SK-N-SH (cell line): ENCODE measurements around the gene ZAR1L. TPM values are rescaled to one million over a fixed set of nuclear protein-coding genes. Genes with fewer than 3 reads are reported as not detected.

Experiments
- CTCF ChIA-PET: fragments of 300-600, 350-600 bp; formaldehyde crosslinking; extraction: SDS; loops from one replicate; lab custom pipeline; 2021; lab: Yijun Ruan, JAX
- POLR2A ChIA-PET: fragments of 350-600 bp; sonication (Branson Sonifier 250); formaldehyde crosslinking; extraction: SDS; loops from one replicate; lab custom pipeline; 2020; ENCODE audit warnings: antibody characterized with exemption, inconsistent platforms; lab: Yijun Ruan, JAX
- DNase-seq: peaks from one replicate; pipeline ENCODE4 v3.0.0; 2012
- H2AFZ ChIP-seq: fragments of 200-600 bp; sonication (generic); 2 replicates; pipeline ENCODE4 v1.8.1; 2016; ENCODE audit warnings: antibody characterized with exemption, mild to moderate bottlenecking, low read depth
- H3F3A ChIP-seq: fragments of 200-600 bp; sonication (generic); replicated peaks from 2 replicates; pipeline ENCODE3; 2016; ENCODE audit warnings: antibody characterized with exemption, mild to moderate bottlenecking; ENCODE audit not compliant: insufficient read depth
- H3K27ac ChIP-seq, 2 experiments: fragments of 200-500 bp in 1 of 2; fragments of 200-600 bp in 1 of 2; sonication (Bioruptor generic) in 1 of 2; sonication (generic), shearing (Covaris generic) in 1 of 2; 2 replicates each; pipeline versions ENCODE4 v1.5.1 to v1.6.1; 2014 to 2016; ENCODE audit warnings: low read depth in 2 of 2, inconsistent platforms in 1 of 2, low read length in 1 of 2, mild to moderate bottlenecking in 1 of 2, mixed read lengths in 1 of 2
- H3K27me3 ChIP-seq: fragments of 200-600 bp; sonication (generic), shearing (Covaris generic); 2 replicates; pipeline ENCODE4 v1.6.1; 2016; ENCODE audit warnings: mixed run types; ENCODE audit not compliant: insufficient read depth
- H3K36me3 ChIP-seq, 2 experiments: fragments of 200-500 bp in 1 of 2; fragments of 200-600 bp in 1 of 2; sonication (Bioruptor generic) in 1 of 2; sonication (generic) in 1 of 2; replicated peaks in 1 of 2; 2 replicates each; pipeline versions ENCODE3 to v1.5.1; 2014 to 2016; ENCODE audit warnings: low read length in 1 of 2, mild to moderate bottlenecking in 1 of 2; ENCODE audit not compliant: insufficient read depth in 2 of 2, control insufficient read depth in 1 of 2
- H3K4me1 ChIP-seq, 2 experiments: fragments of 200-500 bp in 1 of 2; fragments of 200-600 bp in 1 of 2; sonication (Bioruptor generic) in 1 of 2; sonication (generic), shearing (Covaris generic) in 1 of 2; 2 replicates each; pipeline versions ENCODE4 v1.5.1 to v1.6.1; 2014 to 2016; ENCODE audit warnings: low read depth in 1 of 2, low read length in 1 of 2, mixed run types in 1 of 2; ENCODE audit not compliant: insufficient read depth in 2 of 2, control insufficient read depth in 1 of 2
- H3K4me2 ChIP-seq: fragments of 200-600 bp; sonication (generic), shearing (Covaris generic); 2 replicates; pipeline ENCODE4 v1.6.1; 2017; ENCODE audit warnings: mixed run types
- H3K4me3 ChIP-seq, 2 experiments: fragments of 200-500 bp in 1 of 2; fragments of 200-600 bp in 1 of 2; sonication (Bioruptor generic) in 1 of 2; sonication (generic), shearing (Covaris generic) in 1 of 2; 2 replicates each; pipeline versions ENCODE4 v1.5.1 to v1.8.1; 2014 to 2016; ENCODE audit warnings: low read depth in 2 of 2, inconsistent platforms in 1 of 2, low read length in 1 of 2, mild to moderate bottlenecking in 1 of 2, mixed read lengths in 1 of 2, moderate library complexity in 1 of 2
- H3K79me2 ChIP-seq: fragments of 200-600 bp; sonication (generic); 2 replicates; pipeline ENCODE4 v1.8.1; 2017; ENCODE audit warnings: mild to moderate bottlenecking; ENCODE audit not compliant: insufficient read depth
- H3K9ac ChIP-seq: fragments of 200-600 bp; sonication (generic); 2 replicates; pipeline ENCODE4 v1.6.1; 2017; ENCODE audit warnings: mixed run types
- H3K9me2 ChIP-seq: fragments of 200-600 bp; sonication (generic); 2 replicates; pipeline ENCODE4 v1.6.1; 2017; ENCODE audit warnings: mixed run types
- H3K9me3 ChIP-seq: fragments of 200-600 bp; sonication (generic); 2 replicates; pipeline ENCODE4 v1.6.1; 2017; ENCODE audit warnings: mixed run types, mild to moderate bottlenecking, moderate library complexity
- H4K20me1 ChIP-seq: fragments of 200-600 bp; sonication (generic); 2 replicates; pipeline ENCODE4 v1.6.1; 2017; ENCODE audit warnings: mild to moderate bottlenecking, mixed run types; ENCODE audit not compliant: insufficient read depth
- CHD2 ChIP-seq: fragments of 150-350 bp; IDR thresholded peaks from 2 replicates; pipeline ENCODE4 v1.6.1; 2018; ENCODE audit warnings: low read length; ENCODE audit not compliant: partially characterized antibody
- EP300 ChIP-seq, 2 experiments: IDR thresholded peaks; 2 replicates each; pipeline versions ENCODE4 v1.4.0 to v1.6.1; 2012; ENCODE audit warnings: borderline replicate concordance in 1 of 2, low read depth in 1 of 2, low read length in 1 of 2
- EZH2phosphoT487 ChIP-seq: fragments of 200-600 bp; sonication (generic); IDR thresholded peaks from 2 replicates; pipeline ENCODE4 v1.6.1; 2017; ENCODE audit warnings: low read depth, mixed run types, mild to moderate bottlenecking, antibody characterized with exemption, moderate library complexity, borderline replicate concordance
- FOSL2 ChIP-seq: IDR thresholded peaks from 2 replicates; pipeline ENCODE4 v1.4.0; 2012; ENCODE audit warnings: low read depth, mild to moderate bottlenecking, moderate library complexity, borderline replicate concordance
- FOXJ3 ChIP-seq: sonication (generic); formaldehyde crosslinking; IDR thresholded peaks from 2 replicates; pipeline ENCODE4 v1.5.1; 2020; ENCODE audit warnings: mild to moderate bottlenecking, missing genetic modification reagents
- GATA2 ChIP-seq: sonication (generic); formaldehyde crosslinking; IDR thresholded peaks from 2 replicates; pipeline ENCODE4 v1.5.0; 2020; ENCODE audit warnings: mild to moderate bottlenecking, missing genetic modification reagents
- IRF3 ChIP-seq: fragments of 150-350 bp; IDR thresholded peaks from 2 replicates; pipeline ENCODE4 v1.6.1; 2016; ENCODE audit warnings: mild to moderate bottlenecking, low read depth, low read length
- MAX ChIP-seq: IDR thresholded peaks from 2 replicates; pipeline ENCODE4 v1.4.0; 2012; ENCODE audit warnings: low read depth
- MXI1 ChIP-seq: IDR thresholded peaks from 2 replicates; pipeline ENCODE4 v1.6.1; 2012; ENCODE audit warnings: mild to moderate bottlenecking, low read depth, low read length, improper control_type of control experiment
- REST ChIP-seq: IDR thresholded peaks from 2 replicates; pipeline ENCODE4 v1.6.1; 2012; ENCODE audit warnings: mild to moderate bottlenecking, low read depth, low read length, moderate library complexity
- SMC3 ChIP-seq: IDR thresholded peaks from 2 replicates; pipeline ENCODE4 v1.6.1; 2012; ENCODE audit warnings: low read depth, low read length, improper control_type of control experiment
- TAF1 ChIP-seq: IDR thresholded peaks from 2 replicates; pipeline ENCODE4 v1.6.1; 2012; ENCODE audit warnings: low read depth, mild to moderate bottlenecking, low read length, moderate library complexity, borderline replicate concordance
- TCF12 ChIP-seq: IDR thresholded peaks from 2 replicates; pipeline ENCODE4 v1.4.0; 2012
- TEAD4 ChIP-seq: IDR thresholded peaks from 2 replicates; pipeline ENCODE4 v1.4.0; 2012; ENCODE audit warnings: mild to moderate bottlenecking, borderline replicate concordance; ENCODE audit not compliant: insufficient read depth
- USF2 ChIP-seq: fragments of 150-350 bp; IDR thresholded peaks from 2 replicates; pipeline ENCODE4 v1.6.1; 2017; ENCODE audit warnings: antibody characterized with exemption, low read length, low read depth, borderline replicate concordance
- WGBS: methylation state at CpG from one replicate; pipeline ENCODE4 v1.1.6; 2017; ENCODE audit warnings: low lambda C conversion rate; 5-methylcytosine and 5-hydroxymethylcytosine counted together
- polyA plus RNA-seq, 3 experiments: library from polyadenylated mRNA; depleted of rRNA; stranded (reverse); fragments of >200 nt; gene quantifications; 2 replicates each; pipeline ENCODE4 v1.2.3, GENCODE V29; 2012

Gene ZAR1L
- polyA plus RNA-seq, 1 of the 3 experiments (the other 2 are of a cell fraction), result 0.07 TPM

GRCh38 chr13:32266130-32266529 is 49.0 kb downstream of the ZAR1L start:
- H2AFZ ChIP-seq, result no peak overlapping the region
- no peak overlapping the region for H3K4me2 ChIP-seq
- CTCF ChIA-PET, result no interaction called here

GRCh38 chr13:32265726-32266125 is 49.4 kb downstream of the ZAR1L start:
- H3K9ac ChIP-seq, result no peak overlapping the region
- H3K4me2 ChIP-seq, result no peak overlapping the region
- H3K27me3 ChIP-seq, result no peaks in the 10 kb centered on the region
- peaks cover 9 to 24% of the 10 kb centered on the region in 2 experiments for H3K4me1 ChIP-seq
- H4K20me1 ChIP-seq, result no peaks in the 10 kb centered on the region
- H3K9me2 ChIP-seq, result no peaks in the 10 kb centered on the region
- H3K4me3 ChIP-seq, result no peak overlapping the region
- WGBS, result 59% methylated on average over 2 of the region's 2 CpGs
- ChIA-PET CTCF (interaction anchor here (0.8 kb wide), 1 partner anchor 11 kb away, joined by 3 read pairs; no protein-coding TSS in a partner anchor), POLR2A (no interaction called here)
- no peak overlapping the region for H2AFZ ChIP-seq
- peaks cover 13% of the 10 kb centered on the region for H3F3A ChIP-seq
- no peaks in the 10 kb centered on the region for H3K36me3 ChIP-seq
- no peaks in the 10 kb centered on the region for H3K9me3 ChIP-seq
- H3K27ac ChIP-seq, result no peak overlapping the region
- H3K79me2 ChIP-seq, result no peaks in the 10 kb centered on the region
- DNase-seq, result no peak
- TF ChIP-seq GATA2 (no peak), CHD2 (no peak), IRF3 (no peak), EZH2phosphoT487 (no peak), MAX (no peak), TEAD4 (no peak), TAF1 (no peak), USF2 (no peak), MXI1 (no peak), EP300 (IDR thresholded peaks at IDR 0.05; ENCODE audit: borderline replicate concordance in 1 of 2, low read depth in 1 of 2, low read length in 1 of 2) (no peak), TCF12 (no peak)

More at GRCh38 chr13:32266130-32266529, 49.0 kb downstream of the ZAR1L start:
- H4K20me1 ChIP-seq, result no peaks in the 10 kb centered on the region
- POLR2A ChIA-PET, result no interaction called here
- no peaks in the 10 kb centered on the region for H3K79me2 ChIP-seq
- peaks cover 13% of the 10 kb centered on the region for H3F3A ChIP-seq
- H3K9ac ChIP-seq, result no peak overlapping the region
- DNase-seq, result no peak
- H3K27ac ChIP-seq, result no peak overlapping the region
- no peaks in the 10 kb centered on the region for H3K9me3 ChIP-seq
- H3K9me2 ChIP-seq, result no peaks in the 10 kb centered on the region
- H3K36me3 ChIP-seq, result no peaks in the 10 kb centered on the region
- peaks cover 7 to 20% of the 10 kb centered on the region in 2 experiments for H3K4me1 ChIP-seq
- no peaks in the 10 kb centered on the region for H3K27me3 ChIP-seq
- H3K4me3 ChIP-seq, result no peak overlapping the region
- TF ChIP-seq TEAD4 (no peak), MXI1 (no peak), FOSL2 (no peak), REST (no peak), TAF1 (no peak), FOXJ3 (CRISPR knock-in tag) (no peak), GATA2 (no peak), SMC3 (no peak)
- 89% methylated on average over 1 of the region's 1 CpG for WGBS
